Urinary bladder (tissue), 4 donors: ENCODE data around the gene OTOG. TPM values are rescaled to one million over a fixed set of nuclear protein-coding genes. Genes with fewer than 3 reads are reported as not detected.

Experiments
- DNase-seq: peaks from one replicate; pipeline ENCODE4 v3.0.0-alpha.2; 2015; ENCODE audit errors: extremely low spot score
- H3K27ac ChIP-seq: one replicate; pipeline ENCODE4 v1.5.1; 2013; ENCODE audit warnings: low read depth, mild to moderate bottlenecking, moderate library complexity
- H3K36me3 ChIP-seq: one replicate; pipeline ENCODE4 v1.6.1; 2013; ENCODE audit warnings: mild to moderate bottlenecking, moderate library complexity; ENCODE audit not compliant: insufficient read depth
- H3K4me1 ChIP-seq: one replicate; pipeline ENCODE4 v1.6.1; 2013; ENCODE audit warnings: mild to moderate bottlenecking, moderate library complexity; ENCODE audit not compliant: insufficient read depth
- H3K4me3 ChIP-seq: one replicate; pipeline ENCODE4 v1.5.1; 2013; ENCODE audit warnings: low read depth, low read length
- WGBS: extraction: QIAGEN DNeasy Blood & Tissue Kit; methylation state at CpG from one replicate; pipeline ENCODE4 v1.1.7; 2013; 5-methylcytosine and 5-hydroxymethylcytosine counted together
- polyA plus RNA-seq: library from polyadenylated mRNA; stranded (reverse); fragments of 200-250 nt; gene quantifications from one replicate; pipeline ENCODE4 v1.2.3, GENCODE V29; 2013
- total RNA-seq: library from RNA; depleted of rRNA; stranded (reverse); fragments of >200 nt; gene quantifications from one replicate; pipeline ENCODE4 v1.2.3, GENCODE V29; 2014
- donor health status: healthy with polysubstance abuse.
- donor health status: healthy.

The OTOG gene
- total and polyA plus RNA-seq, 2 donors, result 0.05 TPM; not detected in 1

DNA sequence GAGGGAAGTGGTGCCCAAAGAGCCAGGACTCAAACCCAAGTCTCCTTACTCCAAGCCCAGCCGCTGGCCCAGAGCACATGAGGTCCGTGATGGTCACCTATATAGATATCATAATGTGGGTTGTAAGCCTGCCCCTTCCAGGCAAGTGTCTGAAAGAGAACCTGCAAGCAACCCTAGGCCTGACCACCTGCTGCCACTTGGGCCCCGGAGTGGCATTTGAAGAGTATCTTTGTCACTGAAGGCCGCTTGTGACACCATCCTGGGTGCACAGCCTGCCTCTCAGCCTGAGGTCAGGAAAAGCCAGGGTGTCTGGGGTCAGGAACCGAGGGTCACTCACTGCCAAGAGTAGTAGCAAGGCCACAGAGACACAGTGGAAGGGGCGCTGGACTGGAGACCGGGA is 32.4 kb downstream of the OTOG start:
- Histone ChIP-seq H3K4me1 (no peaks in the 10 kb centered on the region), H3K27ac (no peak overlapping the region), H3K36me3 (no peaks in the 10 kb centered on the region), H3K4me3 (no peak overlapping the region)
- 87% methylated on average over 7 of the region's 7 CpGs for WGBS
- DNase-seq, result no peak

DNA sequence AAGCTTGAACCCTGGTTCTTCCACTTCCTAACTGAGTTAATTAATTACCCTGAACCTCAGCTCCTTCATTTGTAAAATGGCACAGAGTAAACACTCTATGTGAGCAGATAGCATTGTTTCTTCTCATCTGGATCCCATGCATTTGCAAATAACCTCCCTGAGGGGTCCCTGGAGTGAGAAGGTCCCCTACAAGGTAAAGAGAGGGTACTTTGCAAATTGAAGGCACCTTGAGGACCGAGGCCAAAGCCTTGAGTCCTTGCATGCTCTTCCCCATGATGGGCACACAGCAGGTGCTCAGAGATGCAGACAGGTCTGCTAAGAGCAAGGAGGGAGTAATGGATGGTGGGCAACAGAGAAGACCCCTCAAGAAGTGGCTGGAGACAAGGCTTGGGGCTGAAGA is 33.2 kb downstream of the OTOG start:
- H3K4me3 ChIP-seq, result no peak overlapping the region
- H3K27ac ChIP-seq, result no peak overlapping the region
- no peaks in the 10 kb centered on the region for H3K36me3 ChIP-seq
- DNase-seq, result no peak
- 40% methylated on average over 1 of the region's 1 CpG for WGBS
- no peaks in the 10 kb centered on the region for H3K4me1 ChIP-seq

DNA sequence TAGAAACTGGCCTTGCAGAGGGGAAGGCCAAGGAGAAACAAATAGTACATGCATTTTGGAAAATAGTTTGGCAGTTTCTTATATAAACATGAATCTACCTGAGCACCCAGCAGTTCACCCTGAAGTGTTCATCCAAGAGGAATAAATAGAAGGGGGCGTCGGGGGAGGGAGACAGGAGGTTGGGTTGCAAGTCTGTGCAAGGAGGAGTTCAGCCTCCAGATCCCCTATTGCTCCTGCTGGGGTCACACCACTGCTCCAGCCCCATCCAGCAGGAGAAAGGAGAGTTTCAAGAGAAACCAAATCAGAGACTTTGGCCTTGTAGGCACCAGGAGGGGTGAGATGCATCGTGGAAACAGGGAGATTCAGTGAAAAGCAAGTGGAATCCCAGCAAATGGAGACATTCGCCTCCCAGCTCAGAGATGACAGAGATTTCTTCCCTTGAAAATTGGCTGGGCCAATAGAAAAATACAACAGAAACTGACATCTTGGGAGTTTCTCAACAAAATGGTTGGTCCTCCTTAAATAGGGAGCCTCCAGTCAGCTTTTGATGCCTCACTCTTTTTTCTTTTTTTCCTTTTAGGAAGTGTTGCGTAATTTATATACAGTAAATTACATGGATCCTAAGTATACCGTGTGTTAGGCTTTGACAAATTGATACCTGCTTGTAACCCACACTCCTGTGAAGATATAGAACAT is 34.1 kb downstream of the OTOG start:
- WGBS, result 73% methylated on average over 6 of the region's 6 CpGs
- H3K4me3 ChIP-seq, result no peak overlapping the region
- no peaks in the 10 kb centered on the region for H3K36me3 ChIP-seq
- H3K4me1 ChIP-seq, result no peaks in the 10 kb centered on the region
- no peak for DNase-seq
- no peak overlapping the region for H3K27ac ChIP-seq

DNA sequence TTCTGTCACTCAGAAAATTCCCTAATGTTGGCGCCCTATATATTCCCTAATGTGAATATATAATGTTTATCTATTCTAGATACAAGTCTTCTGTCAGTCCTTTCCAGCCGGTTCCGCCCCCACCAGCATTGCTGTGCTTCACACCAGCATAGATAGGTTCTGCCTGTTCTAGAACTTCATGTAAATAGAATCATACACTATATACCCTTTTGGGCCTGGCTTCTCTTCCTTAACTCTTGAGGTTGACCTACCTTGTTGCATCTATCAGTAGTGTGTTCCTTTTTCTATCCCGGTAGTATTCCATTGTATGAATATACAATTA is 34.6 kb downstream of the OTOG start:
- H3K4me1 ChIP-seq, result no peaks in the 10 kb centered on the region
- no peak for DNase-seq

DNA sequence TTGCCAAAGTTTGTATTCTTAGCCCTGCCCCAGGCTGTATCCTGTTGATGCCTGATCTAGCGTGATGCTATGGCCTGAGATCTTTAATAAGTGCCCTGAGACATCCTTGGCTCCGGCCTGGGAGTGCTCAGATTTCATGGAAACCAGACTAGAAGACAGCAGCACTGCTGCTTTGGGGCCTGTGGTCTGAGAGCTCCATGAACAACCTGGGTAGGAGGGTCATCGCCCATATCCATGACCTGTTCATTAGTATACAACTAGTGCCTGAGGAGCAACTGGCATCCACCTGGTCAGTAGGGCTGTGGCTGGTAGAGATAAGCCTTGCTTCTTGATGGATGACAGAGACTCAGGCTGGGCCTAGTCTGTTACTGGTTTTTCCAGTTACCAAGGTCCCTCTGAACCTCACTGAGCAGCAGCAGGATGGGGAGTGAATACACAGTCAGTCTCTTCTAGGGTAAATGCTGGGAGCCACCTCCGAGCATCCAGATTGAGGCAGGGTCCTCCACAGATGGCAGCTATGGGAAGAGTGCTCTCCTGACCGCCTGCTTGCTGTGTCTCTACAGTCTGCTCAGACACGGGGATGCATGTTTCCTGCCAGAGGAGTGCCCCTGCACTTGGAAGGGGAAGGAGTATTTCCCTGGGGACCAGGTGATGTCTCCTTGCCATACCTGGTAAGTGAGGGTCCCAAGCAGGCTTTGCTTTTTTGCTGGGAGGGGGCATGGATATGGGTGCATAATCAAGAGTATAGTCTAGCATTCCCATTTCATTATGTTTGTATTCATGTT is 39.0 kb downstream of the OTOG start:
- H3K4me3 ChIP-seq, result no peak overlapping the region
- H3K4me1 ChIP-seq, result no peaks in the 10 kb centered on the region
- no peak overlapping the region for H3K27ac ChIP-seq
- DNase-seq, result no peak
- no peaks in the 10 kb centered on the region for H3K36me3 ChIP-seq
- WGBS, result 70% methylated on average over 6 of the region's 6 CpGs

More for the DNA sequence above, 34.6 kb downstream of the OTOG start:
- no peak overlapping the region for H3K27ac ChIP-seq
- 90% methylated on average over 4 of the region's 4 CpGs for WGBS
- H3K36me3 ChIP-seq, result no peaks in the 10 kb centered on the region
- H3K4me3 ChIP-seq, result no peak overlapping the region

- WGBS, result 79% methylated on average over 8 of the region's 8 CpGs
- no peak for DNase-seq
- Histone ChIP-seq H3K36me3 (no peaks in the 10 kb centered on the region), H3K4me3 (no peak overlapping the region), H3K27ac (no peak overlapping the region), H3K4me1 (no peaks in the 10 kb centered on the region)
These were observed 41.1 kb downstream of the OTOG start for GRCh38 chr11:17588166-17588565.

DNA sequence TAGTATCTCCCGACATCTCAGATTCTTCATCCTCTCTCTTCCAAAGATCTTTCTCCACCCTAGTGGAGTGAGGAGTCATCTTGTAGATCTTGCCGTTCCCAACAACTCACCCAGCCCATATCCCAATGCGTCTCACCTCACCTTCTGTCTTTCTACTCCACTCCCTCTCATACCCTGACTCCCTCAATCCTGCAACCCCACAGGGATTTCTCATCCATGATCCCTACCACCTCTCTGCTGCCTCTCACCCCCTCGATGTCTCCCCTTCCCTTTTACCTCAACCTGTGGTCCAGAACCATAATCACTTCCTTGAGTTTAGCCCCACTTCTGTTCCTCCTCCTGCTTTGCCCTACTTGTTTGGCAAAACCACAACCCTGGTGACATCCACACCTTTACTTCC is 41.7 kb downstream of the OTOG start:
- no peak for DNase-seq
- 83% methylated on average over 4 of the region's 4 CpGs for WGBS
- no peak overlapping the region for H3K4me3 ChIP-seq

DNA sequence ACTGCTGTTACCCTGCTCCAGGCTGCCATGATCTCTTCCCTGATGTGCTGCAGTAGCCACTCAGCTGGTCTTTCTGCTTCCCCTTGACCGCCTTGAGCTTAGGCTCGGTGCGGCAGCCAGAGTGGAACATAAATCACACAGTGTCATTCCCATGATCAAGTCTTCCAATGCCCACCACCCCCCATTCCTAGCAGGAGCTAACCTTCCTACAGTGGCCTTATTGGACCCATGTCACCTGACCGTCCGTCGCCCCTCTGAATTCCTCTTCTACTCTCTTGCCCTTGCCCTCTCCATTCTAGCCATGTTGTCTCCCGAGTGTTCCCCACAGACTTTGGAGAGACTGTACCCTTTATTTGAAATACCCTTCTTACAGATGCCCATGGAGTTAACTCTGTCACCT is 43.4 kb downstream of the OTOG start:
- Histone ChIP-seq H3K27ac (no peak overlapping the region), H3K36me3 (no peaks in the 10 kb centered on the region), H3K4me1 (no peaks in the 10 kb centered on the region), H3K4me3 (no peak overlapping the region)
- 87% methylated on average over 7 of the region's 7 CpGs for WGBS
- DNase-seq, result no peak

More for the DNA sequence above, 41.7 kb downstream of the OTOG start:
- H3K4me1 ChIP-seq, result no peaks in the 10 kb centered on the region
- no peak overlapping the region for H3K27ac ChIP-seq
- no peaks in the 10 kb centered on the region for H3K36me3 ChIP-seq

DNA sequence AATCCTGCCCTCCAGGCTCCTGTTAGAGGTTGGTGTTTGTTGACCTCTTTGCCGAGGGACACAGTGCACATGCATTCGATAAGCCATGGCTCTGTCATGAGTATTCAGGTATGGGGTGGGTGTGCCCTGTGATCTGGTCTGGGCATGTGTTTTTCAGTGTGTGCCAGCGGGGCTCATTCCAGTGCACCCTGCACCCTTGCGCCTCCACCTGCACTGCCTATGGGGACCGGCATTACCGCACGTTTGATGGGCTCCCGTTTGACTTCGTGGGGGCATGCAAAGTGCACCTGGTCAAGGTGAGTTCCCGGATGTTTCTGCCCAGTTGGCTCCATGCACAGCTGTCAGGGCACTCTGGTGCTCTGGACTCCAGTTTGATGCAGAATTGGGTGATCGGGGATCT is 44.2 kb downstream of the OTOG start:
- Histone ChIP-seq H3K36me3 (no peaks in the 10 kb centered on the region), H3K4me1 (no peaks in the 10 kb centered on the region), H3K4me3 (no peak overlapping the region), H3K27ac (no peak overlapping the region)
- WGBS, result 88% methylated on average over 11 of the region's 11 CpGs
- DNase-seq, result no peak

GRCh38 chr11:17593466-17594245 is 46.6 kb downstream of the OTOG start:
- H3K36me3 ChIP-seq, result no peaks in the 10 kb centered on the region
- no peak for DNase-seq
- H3K4me1 ChIP-seq, result no peaks in the 10 kb centered on the region
- 70% methylated on average over 9 of the region's 9 CpGs for WGBS
- H3K4me3 ChIP-seq, result no peak overlapping the region
- H3K27ac ChIP-seq, result no peak overlapping the region

DNA sequence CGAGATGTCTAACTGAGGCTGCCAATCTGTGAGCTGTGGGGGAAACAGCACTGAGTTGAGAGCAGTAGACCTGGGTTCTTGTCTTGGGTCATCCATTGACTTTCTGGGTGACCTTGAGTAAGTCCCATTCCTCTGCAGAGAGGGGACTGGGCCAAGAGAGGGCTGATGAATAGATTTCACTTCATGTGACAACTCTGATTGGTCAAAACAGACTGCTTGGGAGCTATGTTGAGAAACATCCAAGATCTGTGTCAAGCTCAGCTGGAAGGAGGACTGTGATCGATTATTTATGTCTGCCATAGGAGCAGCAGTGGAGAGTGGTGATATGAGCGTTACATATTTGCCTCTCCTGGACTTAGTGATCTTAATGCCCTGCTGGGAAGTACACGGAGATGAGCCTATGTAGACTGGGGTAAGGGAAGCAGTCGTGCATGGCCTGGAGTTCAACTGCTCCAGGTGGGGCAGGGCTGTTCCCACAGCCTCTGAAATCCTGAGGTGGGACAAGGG is 47.7 kb downstream of the OTOG start:
- no peak for DNase-seq
- no peak overlapping the region for H3K4me3 ChIP-seq
- WGBS, result 88% methylated on average over 5 of the region's 5 CpGs
- no peaks in the 10 kb centered on the region for H3K4me1 ChIP-seq
- H3K36me3 ChIP-seq, result no peaks in the 10 kb centered on the region
- H3K27ac ChIP-seq, result no peak overlapping the region

- 89% methylated on average over 7 of the region's 7 CpGs for WGBS
These were observed 48.7 kb downstream of the OTOG start for GRCh38 chr11:17595526-17596309.

GRCh38 chr11:17596310-17596669 is 49.2 kb downstream of the OTOG start:
- Histone ChIP-seq H3K36me3 (no peaks in the 10 kb centered on the region), H3K4me1 (no peaks in the 10 kb centered on the region), H3K27ac (no peak overlapping the region), H3K4me3 (no peak overlapping the region)
- DNase-seq, result no peak
- WGBS, result 82% methylated on average over 1 of the region's 1 CpG

More at GRCh38 chr11:17595526-17596309, 48.7 kb downstream of the OTOG start:
- no peaks in the 10 kb centered on the region for H3K36me3 ChIP-seq
- no peak for DNase-seq
- no peak overlapping the region for H3K27ac ChIP-seq
- no peak overlapping the region for H3K4me3 ChIP-seq
- no peaks in the 10 kb centered on the region for H3K4me1 ChIP-seq
